Thoracic aorta (tissue), 2 donors: ENCODE data around the gene ACE. TPM values are rescaled to one million over a fixed set of nuclear protein-coding genes. Genes with fewer than 3 reads are reported as not detected.

Experiments used
- ATAC-seq: fragments of 150-250 bp; one replicate; pipeline ENCODE4 v1.8.0; 2017; ENCODE audit warnings: low read depth; ENCODE audit not compliant: insufficient number of reproducible peaks, low FRiP score
- DNase-seq: peaks from one replicate; pipeline ENCODE4 v3.0.0-alpha.2; 2020; ENCODE audit warnings: low spot score
- H3K27ac ChIP-seq, 2 donors: fragments of 200-600 bp; sonication (generic); 1 replicate in 1 of 2; 2 replicates in 1 of 2; pipeline ENCODE4 v1.5.1; 2016; ENCODE audit warnings: mild to moderate bottlenecking in 2 of 2, moderate library complexity in 2 of 2
- H3K27me3 ChIP-seq: fragments of 200-600 bp; sonication (generic); replicated peaks from 2 replicates; pipeline ENCODE4 v1.6.0; 2016; ENCODE audit warnings: mild to moderate bottlenecking; ENCODE audit not compliant: insufficient read depth
- H3K36me3 ChIP-seq: fragments of 200-600 bp; sonication (generic); one replicate; pipeline ENCODE4 v1.5.1; 2016
- H3K4me1 ChIP-seq, 2 donors: fragments of 200-600 bp; sonication (generic); 1 replicate in 1 of 2; 2 replicates in 1 of 2; pipeline versions ENCODE4 v1.5.1 to v1.6.0; 2016; ENCODE audit warnings: low read depth in 2 of 2, mild to moderate bottlenecking in 1 of 2; ENCODE audit not compliant: control insufficient read depth in 1 of 2
- H3K4me3 ChIP-seq: fragments of 200-600 bp; sonication (generic); 2 replicates; pipeline ENCODE4 v1.5.1; 2016; ENCODE audit warnings: mild to moderate bottlenecking
- H3K9me3 ChIP-seq: fragments of 200-600 bp; sonication (generic); 2 replicates; pipeline ENCODE4 v1.5.1; 2016
- CTCF ChIP-seq: fragments of 200-600 bp; sonication (generic); IDR thresholded peaks from one replicate; pipeline ENCODE4 v1.5.1; 2019; ENCODE audit warnings: antibody characterized with exemption
- total RNA-seq, 2 donors: library from RNA; depleted of rRNA; stranded (reverse); fragments of >200 nt; gene quantifications; one replicate each; pipeline versions ENCODE4 v1.1.0 to v1.2.3, GENCODE V29; 2016

ACE gene
- total RNA-seq, 2 donors from 2014 or later = 5.4 to 16.5 TPM

- no peak for ATAC-seq
- no peaks in the 10 kb centered on the region for H3K4me1 ChIP-seq
- DNase-seq = no peak
- H3K27me3 ChIP-seq = no peaks in the 10 kb centered on the region
- H3K9me3 ChIP-seq = no peaks in the 10 kb centered on the region
- H3K27ac ChIP-seq = no peak overlapping the region
- H3K36me3 ChIP-seq = no peaks in the 10 kb centered on the region
- no peak overlapping the region for H3K4me3 ChIP-seq
- no peak for TF ChIP-seq CTCF
Measured at GRCh38 chr17:63491977-63492618, 15.2 kb downstream of the ACE start.

GRCh38 chr17:63492940-63493339, 16.1 kb downstream of the ACE start:
- no peaks in the 10 kb centered on the region for H3K4me1 ChIP-seq
- no peak for TF ChIP-seq CTCF
- no peaks in the 10 kb centered on the region for H3K9me3 ChIP-seq
- no peak overlapping the region for H3K4me3 ChIP-seq
- H3K36me3 ChIP-seq = no peaks in the 10 kb centered on the region
- no peak overlapping the region for H3K27ac ChIP-seq
- ATAC-seq (no peak), DNase-seq (no peak)
- H3K27me3 ChIP-seq = no peaks in the 10 kb centered on the region

GRCh38 chr17:63493411-63493810, 16.6 kb downstream of the ACE start:
- Histone ChIP-seq H3K36me3 (no peaks in the 10 kb centered on the region), H3K4me3 (no peak overlapping the region), H3K27me3 (no peaks in the 10 kb centered on the region), H3K4me1 (no peaks in the 10 kb centered on the region), H3K27ac (no peak overlapping the region), H3K9me3 (no peaks in the 10 kb centered on the region)
- DNase-seq (no peak), ATAC-seq (no peak)
- no peak for TF ChIP-seq CTCF

- Histone ChIP-seq H3K27ac (no peak overlapping the region), H3K27me3 (no peaks in the 10 kb centered on the region), H3K4me1 (no peaks in the 10 kb centered on the region), H3K4me3 (no peak overlapping the region), H3K9me3 (no peaks in the 10 kb centered on the region), H3K36me3 (no peaks in the 10 kb centered on the region)
- no peak for DNase-seq
- no peak for TF ChIP-seq CTCF
- ATAC-seq = no peak
Measured at GRCh38 chr17:63494300-63494928, 17.6 kb downstream of the ACE start.

GRCh38 chr17:63495491-63495890, 18.6 kb downstream of the ACE start:
- no peaks in the 10 kb centered on the region for H3K36me3 ChIP-seq
- TF ChIP-seq CTCF = no peak
- DNase-seq = no peak
- no peak overlapping the region for H3K27ac ChIP-seq
- H3K27me3 ChIP-seq = no peaks in the 10 kb centered on the region
- ATAC-seq = no peak
- no peaks in the 10 kb centered on the region for H3K9me3 ChIP-seq
- no peaks in the 10 kb centered on the region for H3K4me1 ChIP-seq
- H3K4me3 ChIP-seq = no peak overlapping the region
